NCI-H2227 (cell line): ENCODE data around the gene EFCAB7.
"Not testable (repeated sequence)": the region's sequence is repeated elsewhere in the genome, so short reads cannot be mapped to it uniquely, and the experiment has no call there.

Source experiments
- DNase-seq: peaks from one replicate; lab custom pipeline; 2025; ENCODE audit not compliant: unreplicated experiment; lab: John Stamatoyannopoulos, UW

EFCAB7 gene

GRCh38 chr1:63547621-63548294, 24.4 kb downstream of the EFCAB7 start:
- DNase-seq = no peak

GRCh38 chr1:63548303-63548702, 25.0 kb downstream of the EFCAB7 start:
- DNase-seq = no peak

GRCh38 chr1:63548877-63549276, 25.6 kb downstream of the EFCAB7 start:
- no peak for DNase-seq

GRCh38 chr1:63555480-63555879, 32.2 kb downstream of the EFCAB7 start:
- DNase-seq = no peak

GRCh38 chr1:63557365-63557987, 34.2 kb downstream of the EFCAB7 start:
- peak; percentile 24 for DNase-seq

GRCh38 chr1:63559357-63559756, 36.0 kb downstream of the EFCAB7 start:
- no peak for DNase-seq

- no peak for DNase-seq
These were observed 40.4 kb downstream of the EFCAB7 start for GRCh38 chr1:63563745-63564144.

GRCh38 chr1:63569068-63569467, 45.7 kb downstream of the EFCAB7 start:
- no peak for DNase-seq

GRCh38 chr1:63569640-63570316, 46.5 kb downstream of the EFCAB7 start:
- DNase-seq = no peak

GRCh38 chr1:63572686-63573085, 49.4 kb downstream of the EFCAB7 start:
- not testable (repeated sequence) for DNase-seq

GRCh38 chr1:63574203-63574796, 51.0 kb downstream of the EFCAB7 start:
- DNase-seq = not testable (repeated sequence)

GRCh38 chr1:63575340-63575826, 52.1 kb downstream of the EFCAB7 start:
- peak; percentile 50 for DNase-seq

GRCh38 chr1:63586326-63586725, 63.0 kb downstream of the EFCAB7 start:
- DNase-seq = not testable (repeated sequence)

GRCh38 chr1:63590166-63590560, 66.8 kb downstream of the EFCAB7 start:
- no peak for DNase-seq

GRCh38 chr1:63592536-63593302, 69.4 kb downstream of the EFCAB7 start:
- no peak for DNase-seq

GRCh38 chr1:63593303-63593885, 70.1 kb downstream of the EFCAB7 start, which contains the start of gene PGM1:
Gene PGM1, plus strand, starts transcription at chr1:63593411. Its CDS starts 78 bp downstream, at chr1:63593489.
- peak; percentile 88 for DNase-seq

- peak; percentile 58 for DNase-seq
These were observed 70.7 kb downstream of the EFCAB7 start for GRCh38 chr1:63593886-63594605.

- no peak for DNase-seq
These were observed 72.1 kb downstream of the EFCAB7 start for GRCh38 chr1:63595435-63595834.

- no peak for DNase-seq
These were observed 76.5 kb downstream of the EFCAB7 start for GRCh38 chr1:63599799-63600198.

GRCh38 chr1:63600248-63600647, 76.9 kb downstream of the EFCAB7 start:
- no peak for DNase-seq
